Mesothelial cell of epicardium (in vitro differentiated cells): ENCODE data around the gene FLRT2. TPM values are rescaled to one million over a fixed set of nuclear protein-coding genes. Genes with fewer than 3 reads are reported as not detected.

Experiments used
- DNase-seq, 2 experiments: peaks; one replicate each; pipeline ENCODE4 v3.0.0; 2021; ENCODE audit warnings: low spot score in 2 of 2; ENCODE audit not compliant: unreplicated experiment in 2 of 2
- H3K27ac Mint-ChIP-seq: 2 replicates; pipeline ENCODE4 v1.8.0; 2021; ENCODE audit warnings: mixed read lengths
- H3K27me3 Mint-ChIP-seq: 2 replicates; pipeline ENCODE4 v1.8.0; 2021; ENCODE audit warnings: low read depth, mixed read lengths
- H3K36me3 Mint-ChIP-seq: 2 replicates; pipeline ENCODE4 v1.8.0; 2021; ENCODE audit warnings: mixed read lengths
- H3K4me1 Mint-ChIP-seq: 2 replicates; pipeline ENCODE4 v1.8.0; 2021; ENCODE audit warnings: mixed read lengths
- H3K4me3 Mint-ChIP-seq: 2 replicates; pipeline ENCODE4 v1.8.0; 2021; ENCODE audit warnings: mild to moderate bottlenecking, moderate library complexity, mixed read lengths
- H3K9me3 Mint-ChIP-seq: 2 replicates; pipeline ENCODE4 v1.8.0; 2021; ENCODE audit warnings: mixed read lengths
- CTCF ChIP-seq: fragments of 200-600 bp; sonication (generic); IDR thresholded peaks from one replicate; pipeline ENCODE4 v1.5.0; 2021; ENCODE audit warnings: antibody characterized with exemption; ENCODE audit not compliant: unreplicated experiment
- total RNA-seq: library from RNA; stranded (reverse); gene quantifications from 3 replicates; pipeline ENCODE4 v1.2.1, GENCODE V29; 2021

FLRT2 gene
- total RNA-seq, 1 donor from 2014 or later: 150 TPM

- Mint-ChIP-seq H3K27ac (no peak overlapping the region), H3K4me1 (peaks cover 6% of the 10 kb centered on the region), H3K36me3 (peaks cover 6% of the 10 kb centered on the region), H3K27me3 (no peaks in the 10 kb centered on the region), H3K4me3 (no peak overlapping the region), H3K9me3 (peaks cover 29% of the 10 kb centered on the region)
- no peak for DNase-seq
- TF ChIP-seq CTCF: no peak
Measured at GRCh38 chr14:85487215-85487614, 42.7 kb upstream of the FLRT2 start.

- no peak for DNase-seq
- peaks cover 4% of the 10 kb centered on the region for H3K9me3 Mint-ChIP-seq
- H3K27ac Mint-ChIP-seq: no peak overlapping the region
- no peaks in the 10 kb centered on the region for H3K36me3 Mint-ChIP-seq
- TF ChIP-seq CTCF: no peak
- peaks cover 2% of the 10 kb centered on the region for H3K4me1 Mint-ChIP-seq
- no peaks in the 10 kb centered on the region for H3K27me3 Mint-ChIP-seq
- no peak overlapping the region for H3K4me3 Mint-ChIP-seq
Measured at GRCh38 chr14:85501751-85502150, 28.2 kb upstream of the FLRT2 start.

- no peak overlapping the region for H3K27ac Mint-ChIP-seq
- no peaks in the 10 kb centered on the region for H3K4me1 Mint-ChIP-seq
- peaks cover 5% of the 10 kb centered on the region for H3K9me3 Mint-ChIP-seq
- H3K27me3 Mint-ChIP-seq: no peaks in the 10 kb centered on the region
- no peak for TF ChIP-seq CTCF
- H3K4me3 Mint-ChIP-seq: no peak overlapping the region
- no peak for DNase-seq
- no peaks in the 10 kb centered on the region for H3K36me3 Mint-ChIP-seq
Measured at GRCh38 chr14:85508863-85509262, 21.1 kb upstream of the FLRT2 start.

GRCh38 chr14:85512451-85512850 lies 17.5 kb upstream of the FLRT2 start:
- no peak for DNase-seq
- Mint-ChIP-seq H3K4me1 (peaks cover 10% of the 10 kb centered on the region), H3K4me3 (no peak overlapping the region), H3K27ac (no peak overlapping the region), H3K9me3 (peaks cover 5% of the 10 kb centered on the region), H3K27me3 (no peaks in the 10 kb centered on the region), H3K36me3 (no peaks in the 10 kb centered on the region)
- TF ChIP-seq CTCF: no peak

GRCh38 chr14:85514487-85514886 lies 15.5 kb upstream of the FLRT2 start:
- H3K36me3 Mint-ChIP-seq: no peaks in the 10 kb centered on the region
- H3K4me3 Mint-ChIP-seq: no peak overlapping the region
- H3K27me3 Mint-ChIP-seq: no peaks in the 10 kb centered on the region
- no peak overlapping the region for H3K27ac Mint-ChIP-seq
- TF ChIP-seq CTCF: no peak
- peaks cover 5% of the 10 kb centered on the region for H3K9me3 Mint-ChIP-seq
- H3K4me1 Mint-ChIP-seq: peaks cover 11% of the 10 kb centered on the region
- no peak for DNase-seq
